Right lobe of liver (tissue), 6 donors: ENCODE data around the gene GDF9. TPM values are rescaled to one million over a fixed set of nuclear protein-coding genes. Genes with fewer than 3 reads are reported as not detected.

Source experiments
- ATAC-seq, 4 donors: fragments of 200-7000 bp; cut with Tn5 transposase; one replicate each; pipeline ENCODE4 v1.9.1; 2020; ENCODE audit warnings: mild to moderate bottlenecking in 4 of 4, moderate library complexity in 4 of 4
- DNase-seq, 3 donors: peaks; one replicate each; pipeline ENCODE4 v3.0.0-alpha.2; 2020
- H3K27ac ChIP-seq, 3 donors: fragments of 200-600 bp; one replicate each; pipeline ENCODE4 v1.8.0; 2022
- H3K27me3 ChIP-seq, 2 donors: fragments of 200-600 bp; one replicate each; pipeline ENCODE4 v1.8.0; 2022
- H3K36me3 ChIP-seq, 4 donors: fragments of 200-600 bp; sonication (generic) in 1 of 4; one replicate each; pipeline versions ENCODE4 v1.5.1 to v1.8.0; 2017 to 2022; ENCODE audit warnings: control low read depth in 1 of 4
- H3K4me1 ChIP-seq, 4 donors: fragments of 200-600 bp; sonication (generic) in 1 of 4; one replicate each; pipeline versions ENCODE4 v1.5.1 to v1.8.0; 2017 to 2022; ENCODE audit warnings: control low read depth in 1 of 4
- H3K4me3 ChIP-seq, 3 donors: fragments of 200-600 bp; one replicate each; pipeline ENCODE4 v1.8.0; 2022
- H3K9me3 ChIP-seq, 4 donors: fragments of 200-600 bp; sonication (generic) in 1 of 4; one replicate each; pipeline versions ENCODE4 v1.5.1 to v1.8.0; 2017 to 2022; ENCODE audit warnings: control low read depth in 1 of 4
- CTCF ChIP-seq, 4 donors: fragments of 200-600 bp in 3 of 4; fragments of 450-650 bp in 1 of 4; IDR thresholded peaks; one replicate each; pipeline versions ENCODE4 v1.5.1 to v1.8.0; 2016 to 2022; ENCODE audit warnings: antibody characterized with exemption in 4 of 4, mild to moderate bottlenecking in 2 of 4
- POLR2A ChIP-seq: fragments of 450-650 bp; IDR thresholded peaks from one replicate; pipeline ENCODE4 v1.6.1; 2017; ENCODE audit warnings: antibody characterized with exemption, mild to moderate bottlenecking
- WGBS: methylation state at CpG from one replicate; pipeline ENCODE4 v1.1.6; 2018; ENCODE audit warnings: low coverage, low lambda C conversion rate; ENCODE audit not compliant: insufficient coverage; ENCODE audit errors: missing lambda C conversion rate; 5-methylcytosine and 5-hydroxymethylcytosine counted together
- intact Hi-C, 2 donors: fragments of 100-400 bp; cut with DNase I; formaldehyde crosslinking; loops; one replicate each; pipeline versions ENCODE4 v1.11.2 to v1.14.1; 2022
- total RNA-seq, 6 experiments: library from RNA; depleted of rRNA in 2 of 6; stranded (reverse); fragments of >200 nt in 2 of 6; fragmentation: NEBNext Ultra II Directional in 3 of 6; extraction: Animal tissue kit (Norgen Biotek cat#: 25700) in 3 of 6; gene quantifications; one replicate each; pipeline versions ENCODE4 v1.1.0 to v1.2.4, GENCODE V29; 2016 to 2023
- donor health status: DM: no; HTN: yes; CAD: no.
- donor health status: DM: no; HTN: no; CAD: no.
- donor health status: DM: no; HTN: no; CAD: no.
- donor health status: DM: no; HTN: yes; CAD: no.
- donor health status: DM: no; HTN: yes; CAD: no.

GDF9 gene
- total RNA-seq, 6 experiments from 2014 or later, result 0.20 to 0.71 (median 0.48) TPM

GRCh38 chr5:132905938-132906337, 39.7 kb upstream of the GDF9 start:
- H3K27ac ChIP-seq, result peak overlapping the region in 2 of 3 donors; percentile 44 to 56

GRCh38 chr5:132901730-132902129, 35.5 kb upstream of the GDF9 start:
- Histone ChIP-seq H3K4me3 (no peak overlapping the region), H3K27ac (no peak overlapping the region), H3K4me1 (peaks cover 0 to 17% (median 7%) of the 10 kb centered on the region in 4 donors), H3K36me3 (peaks cover 0 to 33% (median 15%) of the 10 kb centered on the region in 4 donors), H3K9me3 (no peaks in the 10 kb centered on the region), H3K27me3 (no peaks in the 10 kb centered on the region)
- TF ChIP-seq POLR2A (no peak), CTCF (IDR thresholded peaks at IDR 0.05) (no peak)
- WGBS, result 93% methylated on average over 3 of the region's 3 CpGs
- ATAC-seq (no peak), DNase-seq (no peak)
- intact Hi-C loops, result no loop called here

More at GRCh38 chr5:132905938-132906337, 39.7 kb upstream of the GDF9 start:
- ATAC-seq (peak; percentile 82 to 96 (median 92)), DNase-seq (no peak)
- H3K36me3 ChIP-seq, result peaks cover 0 to 7% (median under 1%) of the 10 kb centered on the region in 4 donors
- H3K27me3 ChIP-seq, result no peaks in the 10 kb centered on the region
- TF ChIP-seq POLR2A (no peak), CTCF (IDR thresholded peaks at IDR 0.05) (peak; percentile 15 to 60 (median 38))
- H3K4me3 ChIP-seq, result no peak overlapping the region
- WGBS, result 13% methylated on average over 2 of the region's 2 CpGs
- H3K9me3 ChIP-seq, result no peaks in the 10 kb centered on the region
- H3K4me1 ChIP-seq, result peaks cover 0 to 29% (median 7%) of the 10 kb centered on the region in 4 donors
- intact Hi-C loops, result no loop called here

- TF ChIP-seq POLR2A, result no peak
- H3K36me3 ChIP-seq, result peaks cover 1 to 40% (median 18%) of the 10 kb centered on the region in 4 donors
- DNase-seq (no peak), ATAC-seq (no peak)
- intact Hi-C loops, result no loop called here
- no peak overlapping the region for H3K27ac ChIP-seq
- 88% methylated on average over 4 of the region's 4 CpGs for WGBS
- H3K9me3 ChIP-seq, result no peaks in the 10 kb centered on the region
- peaks cover 0 to 10% (median 4%) of the 10 kb centered on the region in 4 donors for H3K4me1 ChIP-seq
- H3K4me3 ChIP-seq, result no peak overlapping the region
- H3K27me3 ChIP-seq, result no peaks in the 10 kb centered on the region
Measured at GRCh38 chr5:132901036-132901435, 34.8 kb upstream of the GDF9 start.

- peaks cover 4 to 69% (median 33%) of the 10 kb centered on the region in 4 donors for H3K36me3 ChIP-seq
- peak in 2 of 4 donors; percentile 7 to 13 for ATAC-seq
Measured at GRCh38 chr5:132898094-132898493, 31.8 kb upstream of the GDF9 start.

More at GRCh38 chr5:132898094-132898493, 31.8 kb upstream of the GDF9 start:
- Histone ChIP-seq H3K27me3 (no peaks in the 10 kb centered on the region), H3K9me3 (no peaks in the 10 kb centered on the region), H3K4me1 (no peaks in the 10 kb centered on the region), H3K4me3 (no peak overlapping the region), H3K27ac (no peak overlapping the region)
- 62% methylated on average over 2 of the region's 3 CpGs for WGBS
- intact Hi-C loops, result no loop called here
- DNase-seq, result no peak
- TF ChIP-seq CTCF (IDR thresholded peaks at IDR 0.05), result no peak
- TF ChIP-seq POLR2A, result no peak
